OCI-LY1 (cell line): ENCODE data around the gene MINDY4.

Experiments
- H2AFZ ChIP-seq: fragments of 200-600 bp; sonication (generic), shearing (Covaris generic); 2 replicates; pipeline ENCODE4 v1.6.0; 2014; ENCODE audit warnings: antibody characterized with exemption, mild to moderate bottlenecking, low read length
- H3F3A ChIP-seq: fragments of 200-600 bp; sonication (generic), shearing (Covaris generic); 2 replicates; pipeline ENCODE4 v1.6.0; 2014; ENCODE audit warnings: mild to moderate bottlenecking, antibody characterized with exemption, low read length, moderate library complexity; ENCODE audit not compliant: insufficient read depth
- H3K27ac ChIP-seq: fragments of 200-600 bp; sonication (generic); 2 replicates; pipeline ENCODE4 v1.5.1; 2014; ENCODE audit warnings: low read length, mixed run types, mild to moderate bottlenecking, low read depth; ENCODE audit not compliant: poor library complexity, severe bottlenecking
- H3K27me3 ChIP-seq: fragments of 200-600 bp; sonication (generic); 2 replicates; pipeline ENCODE4 v1.6.0; 2014; ENCODE audit warnings: antibody characterized with exemption, mild to moderate bottlenecking, low read length, moderate library complexity; ENCODE audit not compliant: insufficient read depth
- H3K36me3 ChIP-seq: fragments of 200-600 bp; sonication (generic); 2 replicates; pipeline ENCODE4 v1.6.1; 2014; ENCODE audit warnings: mild to moderate bottlenecking, antibody characterized with exemption, low read length, moderate library complexity, mixed read lengths; ENCODE audit not compliant: insufficient read depth
- H3K4me1 ChIP-seq: fragments of 200-600 bp; sonication (generic); 2 replicates; pipeline ENCODE4 v1.5.1; 2014; ENCODE audit warnings: mild to moderate bottlenecking, low read length, moderate library complexity; ENCODE audit not compliant: insufficient read depth, severe bottlenecking
- H3K4me2 ChIP-seq: fragments of 200-600 bp; sonication (generic), shearing (Covaris generic); 2 replicates; pipeline ENCODE4 v1.6.1; 2014; ENCODE audit warnings: low read length
- H3K4me3 ChIP-seq: fragments of 200-600 bp; sonication (generic); 2 replicates; pipeline ENCODE4 v1.5.1; 2014; ENCODE audit warnings: low read length, low read depth, mild to moderate bottlenecking, mixed read lengths; ENCODE audit not compliant: poor library complexity, severe bottlenecking
- H3K79me2 ChIP-seq: fragments of 200-600 bp; shearing (Covaris generic); 2 replicates; pipeline ENCODE4 v1.6.1; 2016; ENCODE audit warnings: mixed run types, low read length, mixed read lengths; ENCODE audit not compliant: insufficient read depth
- H3K9ac ChIP-seq: fragments of 200-600 bp; sonication (generic), shearing (Covaris generic); 2 replicates; pipeline ENCODE4 v1.6.1; 2014; ENCODE audit warnings: mild to moderate bottlenecking, low read length, mixed read lengths
- H3K9me2 ChIP-seq: fragments of 200-600 bp; sonication (generic), shearing (Covaris generic); 2 replicates; pipeline ENCODE4 v1.6.1; 2014; ENCODE audit warnings: low read depth, mild to moderate bottlenecking, low read length, mixed read lengths
- H3K9me3 ChIP-seq: fragments of 200-600 bp; shearing (Covaris generic); 2 replicates; pipeline ENCODE4 v1.6.1; 2014; ENCODE audit warnings: low read length, mixed read lengths
- H4K20me1 ChIP-seq: fragments of 200-600 bp; sonication (generic), shearing (Covaris generic); 2 replicates; pipeline ENCODE4 v1.6.0; 2016; ENCODE audit warnings: mild to moderate bottlenecking, low read length; ENCODE audit not compliant: insufficient read depth
- CTCF ChIP-seq: fragments of 200-600 bp; sonication (generic), shearing (Covaris generic); IDR thresholded peaks from 2 replicates; pipeline ENCODE4 v1.5.1; 2017; ENCODE audit warnings: mild to moderate bottlenecking, antibody characterized with exemption, low read length, moderate library complexity, mixed read lengths
- EZH2 ChIP-seq: fragments of 200-600 bp; sonication (generic), shearing (Covaris generic); IDR thresholded peaks from 2 replicates; pipeline ENCODE4 v1.8.0; 2017; ENCODE audit warnings: borderline replicate concordance, mixed run types, mild to moderate bottlenecking, antibody characterized with exemption, low read length, moderate library complexity, mixed read lengths

The MINDY4 gene

GRCh38 chr7:30923009-30923773, 152.0 kb downstream of the MINDY4 start:
- Histone ChIP-seq H3K27me3 (peaks cover 17% of the 10 kb centered on the region; the same call in 1 of the 2 replicates), H3K36me3 (no peaks in the 10 kb centered on the region), H4K20me1 (no peaks in the 10 kb centered on the region), H3K4me2 (no peak overlapping the region), H3K4me1 (no peaks in the 10 kb centered on the region), H3K9me2 (no peaks in the 10 kb centered on the region), H3K9me3 (no peaks in the 10 kb centered on the region), H3F3A (no peaks in the 10 kb centered on the region), H3K4me3 (no peak overlapping the region), H2AFZ (no peak overlapping the region), H3K27ac (no peak overlapping the region), H3K79me2 (no peaks in the 10 kb centered on the region), H3K9ac (no peak overlapping the region)
- TF ChIP-seq EZH2 (no peak), CTCF (no peak)

- H3K4me3 ChIP-seq, result no peak overlapping the region
- H3F3A ChIP-seq, result no peaks in the 10 kb centered on the region
- no peak overlapping the region for H2AFZ ChIP-seq
Observed at GRCh38 chr7:30923774-30924413, 152.7 kb downstream of the MINDY4 start.

DNA sequence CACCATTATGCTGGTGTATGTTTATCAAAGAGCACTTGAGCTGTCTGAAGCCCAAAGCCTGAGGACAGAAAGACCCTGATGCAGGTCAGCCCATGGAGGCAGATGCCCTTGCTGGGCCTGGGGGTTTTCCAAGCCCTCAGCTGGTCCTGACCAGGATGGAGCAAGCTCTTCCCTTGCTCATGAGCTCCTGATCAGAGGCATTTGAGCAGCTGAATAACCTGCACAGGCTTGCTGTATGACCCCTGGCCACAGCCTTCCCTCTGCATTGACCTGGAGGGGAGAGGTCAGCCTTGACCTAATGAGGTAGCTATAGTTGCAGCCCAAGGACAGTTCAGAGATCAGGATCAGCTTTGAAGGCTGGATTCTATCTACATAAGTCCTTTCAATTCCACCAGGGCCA, 153.4 kb downstream of the MINDY4 start:
- Histone ChIP-seq H4K20me1 (no peaks in the 10 kb centered on the region), H3K9me3 (no peaks in the 10 kb centered on the region), H3K27ac (no peak overlapping the region), H2AFZ (no peak overlapping the region), H3K79me2 (no peaks in the 10 kb centered on the region), H3K4me2 (no peak overlapping the region), H3K36me3 (no peaks in the 10 kb centered on the region), H3K9me2 (no peaks in the 10 kb centered on the region), H3K9ac (no peak overlapping the region), H3K4me3 (no peak overlapping the region), H3F3A (no peaks in the 10 kb centered on the region), H3K4me1 (no peaks in the 10 kb centered on the region), H3K27me3 (peaks cover 13% of the 10 kb centered on the region; the same call in 1 of the 2 replicates)
- TF ChIP-seq EZH2 (no peak), CTCF (no peak)

More at GRCh38 chr7:30923774-30924413, 152.7 kb downstream of the MINDY4 start:
- H3K9me2 ChIP-seq, result no peaks in the 10 kb centered on the region
- no peak for TF ChIP-seq CTCF
- no peak for TF ChIP-seq EZH2
- H3K9ac ChIP-seq, result no peak overlapping the region
- no peaks in the 10 kb centered on the region for H4K20me1 ChIP-seq
- H3K27me3 ChIP-seq, result peaks cover 13% of the 10 kb centered on the region; the same call in 1 of the 2 replicates
- no peaks in the 10 kb centered on the region for H3K79me2 ChIP-seq
- H3K27ac ChIP-seq, result no peak overlapping the region
- no peaks in the 10 kb centered on the region for H3K4me1 ChIP-seq
- H3K4me2 ChIP-seq, result no peak overlapping the region
- no peaks in the 10 kb centered on the region for H3K9me3 ChIP-seq
- no peaks in the 10 kb centered on the region for H3K36me3 ChIP-seq
